IPS DF 6.9 (cell line): ENCODE results near the gene NBEAL1.
"Not testable (repeated sequence)": the region's sequence is repeated elsewhere in the genome, so short reads cannot be mapped to it uniquely, and the experiment has no call there.

ENCODE experiments used
- DNase-seq: peaks from one replicate; pipeline ENCODE4 v3.0.0-alpha.2; 2013; ENCODE audit warnings: low read depth, low spot score
- H3K27ac ChIP-seq: one replicate; pipeline ENCODE4 v1.5.1; 2013; ENCODE audit warnings: low read length, control low read depth
- H3K27me3 ChIP-seq: 2 replicates; pipeline ENCODE4 v1.6.1; 2013; ENCODE audit warnings: mild to moderate bottlenecking, low read length; ENCODE audit not compliant: control insufficient read depth, insufficient read depth
- H3K36me3 ChIP-seq: 2 replicates; pipeline ENCODE4 v1.6.1; 2013; ENCODE audit warnings: low read length; ENCODE audit not compliant: control insufficient read depth, insufficient read depth
- H3K4me1 ChIP-seq: 2 replicates; pipeline ENCODE4 v1.6.1; 2013; ENCODE audit warnings: low read length; ENCODE audit not compliant: control insufficient read depth, insufficient read depth
- H3K4me3 ChIP-seq: 2 replicates; pipeline ENCODE4 v1.5.1; 2013; ENCODE audit warnings: mild to moderate bottlenecking, low read length
- H3K9me3 ChIP-seq: 2 replicates; pipeline ENCODE4 v1.6.1; 2013; ENCODE audit warnings: low read length, inconsistent platforms; ENCODE audit not compliant: control insufficient read depth, insufficient read depth
- WGBS: extraction: QIAGEN DNeasy Blood & Tissue Kit; methylation state at CpG from one replicate; pipeline ENCODE4 v1.1.7; 2013; ENCODE audit warnings: mixed read lengths, missing lambda C conversion rate; ENCODE audit not compliant: insufficient read length, insufficient coverage; 5-methylcytosine and 5-hydroxymethylcytosine counted together

The NBEAL1 gene

DNA sequence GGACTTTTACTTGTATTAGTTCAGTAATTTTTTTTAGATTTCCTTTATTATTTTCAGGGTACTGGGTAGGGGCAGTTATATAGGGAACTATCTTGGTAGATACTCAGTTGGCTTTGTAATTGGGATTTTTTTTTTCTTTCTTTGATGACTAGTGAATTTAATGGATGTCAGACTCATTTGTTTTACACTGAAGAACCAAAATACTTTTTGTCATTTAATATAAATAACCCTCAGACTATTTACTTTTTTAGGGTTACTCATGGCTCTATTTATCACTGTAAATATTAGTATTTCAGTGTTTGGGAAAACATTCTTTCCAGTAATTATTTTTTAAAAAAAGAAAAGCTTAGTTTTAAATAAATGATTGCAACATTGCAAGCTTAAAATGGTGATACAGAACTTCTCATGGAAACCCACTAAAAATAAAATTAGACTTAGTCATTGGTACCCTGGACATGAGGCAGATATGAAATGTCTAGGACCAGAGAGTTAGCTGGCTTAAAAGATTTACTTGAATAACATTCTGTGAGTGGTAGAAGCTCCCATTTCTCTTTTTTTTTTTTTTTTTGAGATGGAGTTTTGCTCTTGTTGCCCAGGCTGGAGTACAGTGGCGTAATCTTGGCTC, 149.7 kb downstream of the NBEAL1 start:
- Histone ChIP-seq H3K36me3 (no peaks in the 10 kb centered on the region), H3K9me3 (no peaks in the 10 kb centered on the region), H3K4me3 (no peak overlapping the region), H3K4me1 (no peaks in the 10 kb centered on the region), H3K27me3 (no peaks in the 10 kb centered on the region), H3K27ac (no peak overlapping the region)
- no CpG with 5 or more reads among the region's 1 CpG for WGBS
- no peak for DNase-seq

DNA sequence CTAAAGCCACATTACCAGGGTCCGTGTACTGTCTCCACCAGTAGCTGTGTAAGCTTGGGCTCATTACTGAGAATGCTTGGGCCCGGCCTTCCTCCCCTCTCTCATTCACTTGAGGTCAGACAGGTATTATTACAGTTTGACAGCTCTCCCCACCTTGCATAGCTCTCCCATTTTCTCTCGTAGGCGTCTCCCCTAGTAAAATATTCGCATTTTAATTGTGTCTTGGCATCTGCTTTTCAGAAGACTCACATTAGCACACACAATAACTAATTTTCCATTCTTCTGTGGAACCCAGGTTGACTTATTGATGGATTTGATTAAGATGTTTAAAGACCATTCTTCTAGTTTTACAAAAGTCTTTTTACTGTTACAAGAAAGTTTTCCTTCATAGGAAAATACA, 153.1 kb downstream of the NBEAL1 start:
- DNase-seq = no peak
- Histone ChIP-seq H3K36me3 (no peaks in the 10 kb centered on the region), H3K4me1 (no peaks in the 10 kb centered on the region), H3K4me3 (no peak overlapping the region), H3K27me3 (no peaks in the 10 kb centered on the region), H3K9me3 (no peaks in the 10 kb centered on the region), H3K27ac (no peak overlapping the region)
- no CpG with 5 or more reads among the region's 5 CpGs for WGBS

DNA sequence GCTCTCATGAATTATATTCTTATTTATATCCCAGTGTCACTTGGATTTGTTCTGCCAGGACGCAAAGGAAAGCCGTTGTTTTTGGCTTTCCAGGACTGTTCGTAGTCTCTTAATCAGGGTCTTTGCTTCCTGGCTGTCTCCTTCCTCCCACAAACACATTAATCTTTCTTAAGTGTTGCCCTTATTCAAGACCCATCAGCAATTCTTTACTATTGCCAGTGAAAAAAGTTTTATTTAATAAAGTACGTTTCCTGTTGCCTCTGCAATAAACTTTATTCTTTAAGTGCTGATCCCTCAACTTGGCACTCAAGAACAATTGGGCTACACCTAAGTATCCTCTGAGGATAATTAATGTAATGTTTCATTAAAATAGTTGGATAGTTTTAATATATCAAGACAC, 155.8 kb downstream of the NBEAL1 start:
- WGBS = no CpG with 5 or more reads among the region's 4 CpGs
- H3K36me3 ChIP-seq = no peaks in the 10 kb centered on the region
- no peak overlapping the region for H3K4me3 ChIP-seq
- no peaks in the 10 kb centered on the region for H3K4me1 ChIP-seq
- no peak overlapping the region for H3K27ac ChIP-seq
- no peak for DNase-seq
- H3K27me3 ChIP-seq = no peaks in the 10 kb centered on the region
- no peaks in the 10 kb centered on the region for H3K9me3 ChIP-seq

DNA sequence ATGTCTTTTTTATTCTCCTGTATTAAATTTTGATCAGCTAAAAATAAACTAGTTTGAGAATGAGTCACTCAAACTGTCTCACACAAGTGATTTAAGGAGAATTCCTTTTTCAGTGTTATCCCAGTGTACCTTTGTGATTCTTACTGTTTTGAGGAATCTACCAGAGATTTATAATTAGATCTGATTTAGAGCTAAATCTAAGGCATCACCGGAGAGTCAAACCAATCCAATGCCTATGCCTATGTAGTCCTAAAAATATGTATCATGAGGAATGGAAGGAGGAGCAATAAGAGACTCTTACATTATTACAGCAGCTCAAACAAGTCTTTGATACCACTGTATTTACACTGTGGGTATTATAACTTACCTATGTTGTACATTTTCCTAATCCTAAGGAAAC, 160.7 kb downstream of the NBEAL1 start:
- Histone ChIP-seq H3K4me1 (no peaks in the 10 kb centered on the region), H3K27me3 (no peaks in the 10 kb centered on the region), H3K27ac (no peak overlapping the region), H3K36me3 (no peaks in the 10 kb centered on the region), H3K4me3 (no peak overlapping the region), H3K9me3 (no peaks in the 10 kb centered on the region)
- no CpG with 5 or more reads among the region's 1 CpG for WGBS
- DNase-seq = no peak

DNA sequence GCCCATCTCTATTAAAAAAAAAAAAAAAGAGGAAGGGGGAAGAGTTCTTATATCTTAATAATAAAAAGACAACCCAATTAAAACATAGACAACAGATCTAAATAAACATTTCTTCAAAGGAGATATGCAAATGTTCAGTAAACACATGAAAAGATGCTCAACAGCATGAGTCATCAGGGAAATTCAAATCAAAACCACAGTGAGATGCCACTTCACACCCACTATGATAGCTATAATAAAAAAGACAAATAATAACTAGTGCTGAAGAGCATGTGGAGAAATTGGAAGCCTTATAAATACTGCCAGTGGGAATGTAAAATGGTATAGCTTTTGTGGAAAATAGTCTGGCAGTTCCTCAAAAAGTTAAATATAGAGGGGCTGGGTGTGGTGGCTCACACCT, 162.7 kb downstream of the NBEAL1 start:
- Histone ChIP-seq H3K36me3 (no peaks in the 10 kb centered on the region), H3K27ac (no peak overlapping the region), H3K4me3 (no peak overlapping the region), H3K9me3 (no peaks in the 10 kb centered on the region), H3K27me3 (no peaks in the 10 kb centered on the region), H3K4me1 (no peaks in the 10 kb centered on the region)
- no peak for DNase-seq

DNA sequence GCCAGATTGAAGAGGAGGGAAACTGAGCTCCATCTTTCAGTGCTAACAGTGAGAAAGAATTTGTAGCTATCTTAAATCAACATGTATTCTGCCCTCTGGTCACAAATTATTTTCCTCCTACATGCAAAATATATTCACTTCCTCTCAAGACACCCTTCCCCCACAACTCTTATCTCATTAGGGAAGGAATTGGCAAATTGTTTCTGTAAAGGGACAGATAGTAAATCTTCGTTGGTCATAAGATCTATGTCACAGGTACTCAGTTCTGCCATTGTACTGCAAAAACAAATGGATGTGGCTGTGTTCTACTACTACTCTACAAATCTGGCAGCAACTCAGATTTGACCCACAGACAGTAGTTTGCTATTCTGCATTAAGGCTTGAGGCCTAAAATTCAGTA, 171.2 kb downstream of the NBEAL1 start:
- no CpG with 5 or more reads among the region's 1 CpG for WGBS
- Histone ChIP-seq H3K4me3 (no peak overlapping the region), H3K27ac (no peak overlapping the region), H3K4me1 (no peaks in the 10 kb centered on the region), H3K36me3 (no peaks in the 10 kb centered on the region), H3K9me3 (no peaks in the 10 kb centered on the region), H3K27me3 (no peaks in the 10 kb centered on the region)
- no peak for DNase-seq

DNA sequence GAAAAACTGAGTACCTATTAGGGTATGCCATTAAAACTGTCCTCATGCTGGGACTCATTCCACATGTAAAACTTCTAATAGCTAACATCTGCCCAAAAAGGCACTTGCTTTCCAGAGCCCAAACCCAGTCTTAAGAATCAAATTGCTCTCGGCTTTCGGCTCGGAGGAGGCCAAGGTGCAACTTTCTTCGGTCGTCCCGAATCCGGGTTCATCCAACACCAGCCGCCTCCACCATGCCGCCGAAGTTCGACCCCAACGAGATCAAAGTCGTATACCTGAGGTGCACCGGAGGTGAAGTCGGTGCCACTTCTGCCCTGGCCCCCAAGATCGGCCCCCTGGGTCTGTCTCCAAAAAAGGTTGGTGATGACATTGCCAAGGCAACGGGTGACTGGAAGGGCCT, 175.9 kb downstream of the NBEAL1 start:
- WGBS = no CpG with 5 or more reads among the region's 17 CpGs

DNA sequence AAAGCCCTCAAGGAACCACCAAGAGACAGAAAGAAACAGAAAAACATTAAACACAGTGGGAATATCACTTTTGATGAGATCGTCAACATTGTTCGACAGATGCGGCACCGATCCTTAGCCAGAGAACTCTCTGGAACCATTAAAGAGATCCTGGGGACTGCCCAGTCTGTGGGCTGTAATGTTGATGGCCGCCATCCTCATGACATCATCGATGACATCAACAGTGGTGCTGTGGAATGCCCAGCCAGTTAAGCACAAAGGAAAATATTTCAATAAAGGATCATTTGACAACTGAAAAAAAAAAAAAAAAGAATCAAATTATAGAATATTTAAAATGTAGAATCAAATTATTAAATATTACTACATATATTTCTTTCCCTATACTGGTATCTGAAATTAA, 176.4 kb downstream of the NBEAL1 start:
- not testable (repeated sequence) for H3K36me3 ChIP-seq, DNase-seq, H3K4me3 ChIP-seq, H3K4me1 ChIP-seq, H3K27me3 ChIP-seq, H3K9me3 ChIP-seq, H3K27ac ChIP-seq
- no CpG with 5 or more reads among the region's 6 CpGs for WGBS

More for the DNA sequence above, 175.9 kb downstream of the NBEAL1 start:
- H3K4me3 ChIP-seq, H3K27ac ChIP-seq, H3K9me3 ChIP-seq, H3K4me1 ChIP-seq, H3K27me3 ChIP-seq, H3K36me3 ChIP-seq, DNase-seq: not testable (repeated sequence)

DNA sequence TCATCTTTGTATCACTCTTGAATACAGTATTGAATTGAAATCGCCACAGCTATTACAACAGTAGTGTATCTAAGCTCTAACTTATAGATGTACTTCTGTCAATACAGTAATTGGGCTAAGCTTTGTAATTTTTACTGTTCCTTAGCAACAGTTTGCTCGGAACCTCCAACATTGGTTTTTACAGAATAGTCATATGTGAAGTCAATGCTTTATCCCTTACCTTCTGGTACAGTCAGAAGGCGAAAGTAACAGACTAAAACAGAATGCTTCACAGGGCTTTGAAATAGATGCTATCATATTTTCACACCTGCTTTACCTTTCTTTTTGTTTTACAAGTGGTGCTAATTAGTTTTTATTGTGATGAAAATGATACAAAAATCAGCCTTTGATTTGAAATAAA, 177.3 kb downstream of the NBEAL1 start:
- H3K9me3 ChIP-seq = no peaks in the 10 kb centered on the region
- DNase-seq = no peak
- H3K4me1 ChIP-seq = no peaks in the 10 kb centered on the region
- H3K27ac ChIP-seq = no peak overlapping the region
- H3K4me3 ChIP-seq = no peak overlapping the region
- H3K36me3 ChIP-seq = no peaks in the 10 kb centered on the region
- H3K27me3 ChIP-seq = no peaks in the 10 kb centered on the region
- no CpG with 5 or more reads among the region's 3 CpGs for WGBS

DNA sequence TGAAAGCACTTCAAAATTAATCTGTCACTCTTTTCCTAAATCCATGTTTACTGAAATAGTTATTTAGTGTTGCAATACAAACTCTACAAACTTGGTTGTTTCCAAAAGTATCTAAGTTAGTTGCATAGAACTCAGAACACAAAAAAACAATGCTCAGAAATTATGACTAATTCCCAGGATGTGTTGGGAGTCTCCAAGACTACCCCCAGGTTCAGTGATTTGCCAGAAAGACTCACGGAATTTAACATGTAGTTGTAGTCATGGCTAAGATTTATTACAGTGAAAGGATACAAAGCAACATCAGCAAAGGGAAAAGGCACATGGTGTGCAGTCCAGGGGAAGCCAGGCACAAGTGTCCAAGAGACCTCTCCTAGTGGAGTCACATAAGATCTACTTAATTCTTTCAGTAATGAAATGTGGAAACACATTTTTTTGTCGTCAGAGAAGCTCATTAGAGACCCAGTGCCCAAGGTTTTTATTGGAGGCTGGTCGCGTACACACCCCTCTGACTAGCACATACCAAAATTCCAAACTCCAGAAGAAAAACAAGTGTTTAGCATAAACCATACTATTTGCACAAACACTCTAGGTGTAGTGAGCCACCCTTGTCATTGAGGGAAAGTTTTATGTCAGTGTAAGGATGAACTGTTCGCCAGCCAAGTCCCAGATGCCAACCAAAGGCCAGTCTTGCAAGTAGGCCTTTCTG, 180.8 kb downstream of the NBEAL1 start:
- no peaks in the 10 kb centered on the region for H3K4me1 ChIP-seq
- no peaks in the 10 kb centered on the region for H3K27me3 ChIP-seq
- WGBS = no CpG with 5 or more reads among the region's 5 CpGs
- no peaks in the 10 kb centered on the region for H3K9me3 ChIP-seq
- no peak for DNase-seq
- no peaks in the 10 kb centered on the region for H3K36me3 ChIP-seq
- H3K4me3 ChIP-seq = no peak overlapping the region
- no peak overlapping the region for H3K27ac ChIP-seq

DNA sequence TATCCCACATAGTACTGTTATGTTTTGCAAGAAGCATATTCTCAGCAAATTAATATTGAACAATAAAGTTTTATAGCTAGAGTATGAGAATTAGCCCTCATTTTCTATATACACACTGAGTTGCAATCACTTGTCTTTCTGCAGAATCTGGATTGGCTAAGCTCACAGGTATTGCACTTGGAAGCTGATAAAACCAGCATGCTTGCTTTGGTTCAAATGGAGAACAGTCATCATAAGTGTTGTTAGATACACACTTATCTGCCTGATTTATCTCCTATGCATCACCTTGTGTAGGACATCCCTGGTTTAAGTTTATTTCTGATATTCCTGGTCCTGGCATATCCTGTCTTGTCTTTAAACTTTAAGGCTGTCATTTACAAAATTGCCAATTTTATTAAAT, 186.2 kb downstream of the NBEAL1 start:
- no peaks in the 10 kb centered on the region for H3K27me3 ChIP-seq
- no peak overlapping the region for H3K4me3 ChIP-seq
- H3K4me1 ChIP-seq = no peaks in the 10 kb centered on the region
- H3K36me3 ChIP-seq = no peaks in the 10 kb centered on the region
- no peak overlapping the region for H3K27ac ChIP-seq
- H3K9me3 ChIP-seq = no peaks in the 10 kb centered on the region
- no peak for DNase-seq
